HG03066 (cell line): ENCODE data around the gene ABHD11.
"Not testable (repeated sequence)": the region's sequence is repeated elsewhere in the genome, so short reads cannot be mapped to it uniquely, and the experiment has no call there.

Experiments used
- ATAC-seq: cut with Tn5 transposase; IDR thresholded peaks from one replicate; pipeline ENCODE4 v1.9.1; 2021; ENCODE audit warnings: low read depth; ENCODE audit not compliant: unreplicated experiment

ABHD11 gene

DNA sequence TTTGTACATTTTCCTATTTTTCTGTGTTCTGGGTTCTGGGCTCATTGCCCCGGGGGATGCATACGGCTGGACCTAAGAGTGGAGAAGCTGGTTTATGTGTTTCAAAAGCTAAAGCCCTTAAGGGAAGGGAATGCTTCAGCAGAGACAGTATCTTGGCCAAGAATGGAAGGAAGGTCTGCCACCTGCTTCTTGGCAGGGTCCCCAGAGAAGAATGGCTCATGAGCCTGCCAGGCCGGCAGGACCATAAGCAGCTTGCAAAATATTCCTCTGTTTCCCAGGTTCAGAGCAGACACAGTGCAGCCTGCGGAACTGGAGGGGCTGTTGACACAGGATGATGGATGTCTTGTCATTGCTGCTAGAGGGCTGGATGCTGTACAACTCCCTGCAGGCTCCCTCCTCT, 7.8 kb upstream of the ABHD11 start:
- no peak for ATAC-seq

- ATAC-seq = no peak
These were observed 4.4 kb upstream of the ABHD11 start for GRCh38 chr7:73742753-73743641.

- no peak for ATAC-seq
These were observed 3.7 kb upstream of the ABHD11 start for GRCh38 chr7:73742338-73742752.

DNA sequence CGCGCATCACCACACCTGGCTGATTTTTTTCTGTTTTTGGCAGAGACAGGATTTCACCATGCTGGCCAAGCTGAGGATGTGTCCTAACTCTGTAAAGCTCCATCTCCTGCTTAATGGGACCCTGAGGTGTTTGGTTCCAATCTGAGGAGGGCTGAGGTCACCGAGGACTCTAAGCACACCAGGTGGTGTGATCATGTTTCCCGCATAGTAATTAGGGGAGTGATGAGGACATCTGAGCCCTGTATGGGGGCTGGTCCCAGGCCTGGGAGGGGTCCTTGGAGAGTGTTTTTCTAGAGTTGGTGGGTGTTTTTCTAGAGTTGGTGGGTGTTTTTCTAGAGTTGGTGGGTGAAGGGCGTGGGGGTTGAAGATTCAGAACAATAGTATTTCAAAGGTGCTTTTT, 3.0 kb upstream of the ABHD11 start:
- no peak for ATAC-seq

- ATAC-seq = no peak
These were observed 2.2 kb upstream of the ABHD11 start for GRCh38 chr7:73740771-73741170.

DNA sequence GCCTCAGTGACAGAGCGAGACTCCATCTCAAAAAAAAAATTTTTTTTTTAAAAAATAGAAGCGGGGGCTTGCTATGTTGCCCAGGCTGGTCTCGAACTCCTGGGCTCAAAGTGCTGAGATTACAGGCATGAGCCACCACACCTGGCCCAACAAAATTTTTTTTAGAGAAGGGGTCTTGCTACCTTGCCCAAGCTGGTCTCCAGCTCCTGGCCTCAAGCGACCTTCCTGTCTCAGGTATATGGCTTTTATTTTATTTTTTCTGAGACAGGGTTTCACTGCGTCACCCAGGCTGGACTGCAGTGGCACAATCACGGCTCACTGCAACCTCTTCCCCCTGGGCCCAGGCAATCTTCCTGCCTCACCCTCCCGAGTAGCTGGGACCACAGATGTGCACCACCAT, 1.6 kb upstream of the ABHD11 start:
- ATAC-seq = no peak

- ATAC-seq = no peak
These were observed 775 bp upstream of the ABHD11 start for GRCh38 chr7:73739387-73739767.

GRCh38 chr7:73738220-73738611, 386 bp downstream of the ABHD11 start:
- ATAC-seq = peak; percentile 19

GRCh38 chr7:73737491-73738219, 947 bp downstream of the ABHD11 start:
- no peak for ATAC-seq

DNA sequence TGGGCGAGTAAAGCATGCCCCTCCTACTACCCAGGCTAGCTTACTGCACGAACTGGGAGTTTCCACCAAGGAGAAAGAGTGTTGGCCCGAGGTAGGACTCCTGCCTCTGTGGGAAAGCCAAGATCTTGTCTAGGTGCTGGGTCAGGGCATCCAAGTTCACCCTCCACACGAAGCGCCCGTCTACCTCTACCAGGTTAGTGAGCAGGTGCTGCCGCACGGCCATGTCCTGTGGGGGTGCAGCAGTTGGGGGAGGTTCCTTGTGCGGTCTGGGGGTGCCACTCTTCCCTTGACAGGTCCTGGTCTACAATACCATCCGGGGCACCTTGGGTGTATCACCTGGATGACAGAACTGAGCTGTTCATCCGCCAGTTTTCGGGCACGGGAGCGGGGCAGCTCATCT, 1.7 kb downstream of the ABHD11 start:
- ATAC-seq = no peak

- ATAC-seq = no peak
These were observed 3.1 kb downstream of the ABHD11 start for GRCh38 chr7:73735528-73735905.

DNA sequence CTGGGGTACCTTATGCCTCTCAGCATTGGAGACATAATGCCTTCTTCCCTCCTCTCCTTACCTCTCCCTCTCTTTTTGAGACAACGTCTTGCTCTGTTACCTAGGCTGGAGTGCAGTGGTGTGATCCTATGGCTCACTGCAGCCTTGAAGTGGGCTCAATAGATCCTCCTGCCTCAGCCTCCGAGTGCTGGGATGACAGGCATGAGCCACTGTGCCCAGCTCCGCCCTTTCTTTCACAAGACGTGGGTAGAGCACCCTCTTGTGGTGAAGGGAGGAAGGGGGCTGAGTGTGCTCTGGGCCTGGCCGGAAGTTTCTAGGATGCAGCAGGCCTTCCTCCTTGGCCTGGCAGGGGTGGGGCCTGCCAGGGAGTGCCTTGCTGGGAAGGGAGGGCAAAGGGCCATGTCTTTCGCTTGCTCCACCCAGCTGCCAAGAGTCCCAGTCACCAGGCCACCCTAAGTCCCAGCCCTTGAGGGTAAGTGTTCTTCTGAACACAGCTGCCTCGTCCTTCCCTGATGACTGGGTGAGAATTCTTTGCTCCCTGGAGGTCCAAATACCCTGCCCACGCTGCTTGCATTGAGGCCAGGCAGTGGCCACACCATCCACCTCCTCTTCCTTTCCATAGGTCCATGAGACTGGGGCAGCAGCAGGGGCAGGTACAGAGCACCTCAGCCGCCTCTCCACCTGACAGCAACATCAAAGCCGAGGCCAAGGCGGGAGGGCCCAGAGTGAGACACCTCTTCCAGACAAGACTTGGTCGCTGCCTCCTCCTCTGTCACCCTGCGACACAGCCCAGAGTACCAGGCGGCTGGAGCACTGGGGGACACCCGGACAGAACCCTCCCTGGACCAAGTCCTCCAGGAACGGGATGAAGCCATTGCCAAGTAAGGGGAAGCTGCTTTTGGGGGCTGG, 3.7 kb downstream of the ABHD11 start:
- ATAC-seq = peak; percentile 49

DNA sequence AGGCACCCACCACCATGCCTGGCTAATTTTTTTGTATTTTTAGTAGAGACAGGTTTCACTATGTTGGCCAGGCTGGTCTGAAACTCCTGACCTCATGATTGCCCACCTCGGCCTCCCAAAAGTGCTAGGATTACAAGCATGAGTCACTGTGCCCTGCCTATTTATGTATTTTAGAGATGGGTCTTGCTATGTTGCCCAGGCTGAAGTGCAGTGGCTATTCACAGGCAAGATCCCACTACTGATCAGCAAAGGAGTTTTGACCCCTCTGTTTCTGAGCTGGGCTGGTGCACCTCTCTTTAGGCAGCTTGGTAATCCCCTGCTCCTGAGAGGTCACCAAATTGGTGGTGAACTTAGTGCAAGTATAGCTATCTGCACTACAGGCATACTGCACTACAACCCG, 6.2 kb downstream of the ABHD11 start:
- no peak for ATAC-seq

DNA sequence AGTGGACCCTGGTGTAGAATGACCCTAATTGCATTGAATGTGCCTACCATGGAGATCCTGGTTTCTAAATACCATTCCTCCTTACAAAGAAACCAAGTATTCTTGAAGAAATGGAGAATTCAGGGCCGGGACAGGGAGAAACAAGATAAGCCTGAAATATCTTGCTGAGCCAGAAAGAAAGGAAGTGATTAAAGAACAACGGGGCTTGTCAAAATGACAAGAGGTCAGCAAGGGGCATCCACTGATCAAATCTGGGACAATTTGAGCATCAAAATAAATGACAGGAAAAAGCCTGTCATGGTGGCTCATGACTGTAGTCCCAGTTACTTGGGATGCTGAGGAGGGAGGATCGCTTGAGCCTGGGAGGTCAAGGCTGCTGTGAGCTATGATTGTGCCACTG, 8.1 kb downstream of the ABHD11 start:
- no peak for ATAC-seq

DNA sequence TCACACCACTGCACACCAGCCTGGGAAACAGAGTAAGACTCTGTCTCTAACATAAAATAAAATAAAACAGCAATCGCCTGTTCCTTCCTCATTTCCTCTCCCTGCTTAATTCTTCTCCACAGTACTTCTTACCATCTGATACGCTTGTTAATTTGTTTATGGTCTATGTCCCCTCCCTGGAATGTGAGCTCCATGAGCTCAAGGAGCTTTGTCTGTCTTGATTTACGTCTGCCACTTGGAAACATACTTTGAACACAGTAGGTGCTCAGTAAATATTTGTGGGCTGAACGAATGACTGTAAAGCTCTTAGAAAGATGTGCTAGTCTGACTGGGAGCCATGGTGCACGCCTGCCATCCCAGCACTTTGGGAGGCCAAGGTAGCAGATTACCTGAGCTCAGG, 10.1 kb downstream of the ABHD11 start:
- no peak for ATAC-seq

GRCh38 chr7:73727952-73728351, 10.7 kb downstream of the ABHD11 start:
- no peak for ATAC-seq

DNA sequence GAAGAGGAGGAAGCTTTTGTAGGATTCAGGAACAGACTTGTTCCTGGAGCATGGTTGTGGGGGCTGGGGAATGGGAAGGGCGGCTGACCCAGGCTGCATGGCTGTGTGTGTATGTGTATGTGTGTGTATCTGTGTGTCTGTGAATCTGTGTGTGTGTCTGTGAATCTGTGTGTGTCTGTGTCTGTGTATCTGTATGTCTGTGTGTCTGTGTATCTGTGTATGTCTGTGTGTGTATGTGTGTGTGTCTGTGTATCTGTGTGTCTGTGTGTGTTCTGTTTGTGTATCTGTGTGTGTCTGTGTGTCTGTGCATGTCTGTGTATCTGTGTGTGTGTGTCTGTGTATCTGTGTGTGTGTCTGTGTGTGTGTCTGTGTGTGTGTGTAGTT, 12.5 kb downstream of the ABHD11 start:
- no peak for ATAC-seq

GRCh38 chr7:73723813-73724212, 14.8 kb downstream of the ABHD11 start:
- no peak for ATAC-seq

- ATAC-seq = no peak
These were observed 15.8 kb downstream of the ABHD11 start for GRCh38 chr7:73722785-73723184.

GRCh38 chr7:73722182-73722581, 16.4 kb downstream of the ABHD11 start:
- not testable (repeated sequence) for ATAC-seq

GRCh38 chr7:73721377-73721817, 17.2 kb downstream of the ABHD11 start:
- ATAC-seq = no peak
